ENCODE results near the gene FAM170B. TPM values are rescaled to one million over a fixed set of nuclear protein-coding genes. Genes with fewer than 3 reads are reported as not detected.

FAM170B gene
- total and polyA plus RNA-seq, 9 of the 15 experiments (the other 6 are each of a cell fraction or from before 2014, with no cell fraction given), result 0.11 to 0.21 TPM; not detected in 7

- Histone ChIP-seq H3K27ac (ENCODE audit: extremely low read depth, low read depth, low read length) (peak overlapping the region; percentile 54), H3K79me2 (ENCODE audit: control insufficient read depth, insufficient read depth, low read length) (peaks cover 72% of the 10 kb centered on the region), H3K9me3 (replicated peaks; ENCODE audit: control insufficient read depth, insufficient read depth, low read depth, low read length) (no peaks in the 10 kb centered on the region), H3K36me3 (ENCODE audit: control insufficient read depth, insufficient read depth, low read length) (peaks cover 25% of the 10 kb centered on the region; the same call in 2 of the 3 replicates), H3K4me2 (ENCODE audit: insufficient read depth, low read length) (peak overlapping the region; percentile 68), H4K20me1 (replicated peaks; ENCODE audit: control insufficient read depth, insufficient read depth, low read length) (no peaks in the 10 kb centered on the region), H3K27me3 (ENCODE audit: control insufficient read depth in 2 of 2, insufficient read depth in 2 of 2, low read length in 2 of 2) (no peaks in the 10 kb centered on the region), H3K4me1 (replicated peaks in 1 of 2; ENCODE audit: control insufficient read depth in 2 of 2, insufficient read depth in 2 of 2, low read length in 2 of 2) (peaks cover 82 to 96% of the 10 kb centered on the region in 2 experiments), H3K9me1 (ENCODE audit: control insufficient read depth, insufficient read depth, low read length) (peaks cover 12% of the 10 kb centered on the region), H3K4me3 (no peak overlapping the region), H2AFZ (ENCODE audit: low read depth, low read length) (peak overlapping the region; percentile 32; the same call in 1 of the 2 replicates), H3K9ac (ENCODE audit: insufficient read depth in 1 of 2, low read depth in 2 of 2, low read length in 2 of 2) (peak overlapping the region; percentile 17 to 70)
- peak in 1 of 4 experiments; percentile 58 for DNase-seq (ENCODE audit: extremely low read depth in 1 of 4, low spot score in 3 of 4)
- intact Hi-C loops (cut with micrococcal nuclease) (loop anchor here (5.0 kb wide), 1 partner anchor 105 kb away; no protein-coding TSS in a partner anchor), in situ Hi-C loops (cut with MboI) (no loop called here)
- ChIA-PET POLR2A (interaction anchor here (0.6 to 4.1 kb wide), 9 partner anchors 8 to 193 kb away, joined by 3 to 30 read pairs (median 4); no protein-coding TSS in a partner anchor), CTCF (ENCODE audit: low intra/inter-chr PET ratio) (no interaction called here)
- no peak for FAIRE-seq
- WGBS (ENCODE audit: insufficient coverage, low coverage, missing lambda C conversion rate), result 24% methylated on average over 3 of the region's 3 CpGs
- BruUV-seq (replicated peaks), result no TSS peak
- ATAC-seq, result no peak
- TF ChIP-seq HDAC6 (IDR thresholded peaks at IDR 0.05; ENCODE audit: low read depth, low read length) (no peak), NUFIP1 (IDR thresholded peaks at IDR 0.05; ENCODE audit: partially characterized antibody) (no peak), E2F1 (CRISPR knock-in tag; IDR thresholded peaks at IDR 0.05) (no peak), TGIF2 (CRISPR knock-in tag; IDR thresholded peaks at IDR 0.05) (0 out of 2 replicates have a peak, but pooled peaks have one; percentile 35), E2F5 (CRISPR knock-in tag; IDR thresholded peaks at IDR 0.05) (0 out of 2 replicates have a peak, but pooled peaks have one; percentile 63), ASH1L (IDR thresholded peaks at IDR 0.05; ENCODE audit: borderline replicate concordance, low read depth, partially characterized antibody) (no peak), HINFP (tag; conservative IDR thresholded peaks at IDR 0.05; ENCODE audit: low read depth) (no peak), ZBTB34 (CRISPR knock-in tag; IDR thresholded peaks at IDR 0.05) (no peak), ZNF76 (CRISPR knock-in tag; IDR thresholded peaks at IDR 0.05; ENCODE audit: borderline replicate concordance) (no peak), ARID3B (CRISPR knock-in tag; IDR thresholded peaks at IDR 0.05; ENCODE audit: borderline replicate concordance) (no peak), SNIP1 (IDR thresholded peaks at IDR 0.05; ENCODE audit: low read depth) (no peak), ZNF740 (CRISPR knock-in tag; IDR thresholded peaks at IDR 0.05) (0 out of 2 replicates have a peak, but pooled peaks have one; percentile 25), ZNF740 (tag; IDR thresholded peaks at IDR 0.05) (no peak), SMC3 (conservative IDR thresholded peaks at IDR 0.05; ENCODE audit: insufficient read depth, low read depth, low read length) (0 out of 2 replicates have a peak, but pooled peaks have one; percentile 1)
Observed at GRCh38 chr10:49172777-49173132, 38.9 kb upstream of the FAM170B start.

All from K562 (cell line).